ENCODE results near the gene PCDHGC5.

- TF ChIP-seq CTCF (IDR thresholded peaks at IDR 0.05) (no peak), POLR2A (IDR thresholded peaks at IDR 0.05) (no peak)
These were observed 38.5 kb downstream of the PCDHGC5 start for GRCh38 chr5:141527426-141527825.

Data from right lobe of liver (tissue), 4 donors.